IPS-18c (cell line): ENCODE results near the gene SKP1.
"Not testable (repeated sequence)": the region's sequence is repeated elsewhere in the genome, so short reads cannot be mapped to it uniquely, and the experiment has no call there.

Experiments used
- H3K4me3 ChIP-seq: 2 replicates; pipeline ENCODE4 v1.7.0; 2013; ENCODE audit warnings: low read depth, mild to moderate bottlenecking, low read length, moderate library complexity; ENCODE audit not compliant: insufficient read depth
- H3K9me3 ChIP-seq: one replicate; pipeline ENCODE4 v1.6.1; 2013; ENCODE audit warnings: mild to moderate bottlenecking, low read length, moderate library complexity; ENCODE audit not compliant: control insufficient read depth, insufficient read depth

The SKP1 gene

DNA sequence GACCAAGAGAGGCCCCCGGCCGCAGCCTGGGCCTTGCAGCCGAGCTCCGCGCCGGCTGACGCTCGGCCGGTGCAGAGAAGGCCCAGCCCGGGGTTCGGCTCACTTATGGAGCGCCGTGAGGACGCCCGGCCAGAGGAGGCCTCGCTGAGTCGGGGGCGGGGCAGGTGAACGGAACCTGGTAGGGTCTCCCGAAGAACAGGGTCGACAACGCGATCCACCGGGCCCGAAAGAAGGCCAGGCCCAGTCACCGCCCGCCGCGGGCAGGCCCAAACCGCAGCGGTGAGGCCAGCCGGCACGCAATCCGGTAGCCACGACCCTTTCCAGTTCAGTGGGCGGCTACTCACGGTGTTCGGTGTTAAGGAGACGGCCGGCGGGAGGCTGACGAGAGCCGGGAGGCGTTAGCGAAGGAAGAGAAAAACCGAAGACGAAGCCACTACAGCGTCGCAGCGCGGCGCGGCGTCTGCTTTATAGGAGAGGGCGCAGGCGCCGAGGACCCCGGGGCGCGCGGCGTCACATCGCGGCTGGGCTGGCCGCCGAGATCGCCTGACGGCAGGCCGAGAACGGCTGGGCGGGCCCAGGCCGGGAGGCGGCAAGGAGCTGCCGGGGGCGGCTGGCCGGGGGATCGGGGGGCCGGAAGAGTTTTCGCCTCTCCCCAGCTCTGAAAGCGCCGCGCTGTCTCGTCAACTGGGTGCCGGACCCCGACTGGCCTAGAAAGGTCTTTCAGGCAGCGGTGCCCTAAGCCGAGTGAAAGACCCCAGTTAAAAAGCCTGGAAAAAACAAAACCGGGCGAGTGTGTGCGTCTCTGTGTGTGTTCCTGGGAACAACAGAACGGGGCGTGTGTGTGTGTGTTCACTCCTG lies at the start of gene SKP1:
TSS of gene SKP1 (minus strand) at position 440 of the 858 bp plus-strand sequence. CDS start 2,928 bp downstream, outside the sequence.
- Histone ChIP-seq H3K9me3 (no peaks in the 10 kb centered on the region), H3K4me3 (peak within 1 kb of the TSS; percentile 94)

- Histone ChIP-seq H3K4me3 (peak within 1 kb of the TSS; percentile 100), H3K9me3 (no peaks in the 10 kb centered on the region)
Measured at GRCh38 chr5:134225780-134226440, 49.2 kb upstream of the SKP1 start, which contains the start of gene PPP2CA. PPP2CA (minus strand) TSS chr5:134226073; CDS start chr5:134225861, 212 bp downstream.

DNA sequence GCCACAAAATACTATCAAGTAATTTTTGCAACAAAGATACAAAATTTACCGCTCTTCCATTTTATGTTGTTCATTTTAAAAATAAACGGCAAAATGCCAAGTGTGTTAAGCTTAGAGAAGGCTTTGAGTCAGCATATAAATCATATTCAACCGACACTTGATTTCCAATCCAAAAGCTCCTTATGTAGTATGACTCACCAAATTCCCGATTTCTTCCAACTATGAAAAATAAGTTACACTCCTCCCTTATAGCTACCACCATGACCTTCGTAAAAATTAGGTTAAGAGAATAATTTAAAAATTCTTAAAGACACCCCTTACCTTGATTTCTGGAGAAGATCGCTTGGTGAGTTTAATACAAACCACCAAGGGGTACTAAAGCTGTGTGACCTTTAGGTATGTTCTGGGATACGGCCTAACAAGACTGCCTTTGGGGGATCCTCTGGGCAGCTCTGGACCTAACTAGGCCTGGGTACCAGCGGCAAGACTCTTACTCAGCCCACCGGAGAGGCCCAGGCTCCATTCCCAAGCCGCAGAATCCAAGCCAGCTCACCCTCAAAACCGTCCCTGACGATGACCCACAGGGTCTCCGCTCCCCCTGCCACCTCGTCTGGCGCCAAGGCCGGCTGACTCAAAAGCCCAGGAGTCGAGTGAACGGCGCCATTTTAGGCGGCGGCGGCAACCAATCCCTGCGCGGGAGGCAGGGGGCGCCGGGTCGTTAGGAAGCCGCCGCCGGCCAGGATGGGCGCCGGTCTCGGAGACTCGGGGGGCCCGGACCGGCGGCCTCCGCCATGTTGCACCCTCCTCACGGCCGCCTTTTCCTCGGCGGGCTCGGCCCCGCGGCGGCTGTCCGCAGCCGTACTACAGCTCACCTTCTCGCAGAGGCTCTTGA lies 48.4 kb upstream of the SKP1 start:
- Histone ChIP-seq H3K4me3 (peak overlapping the region; percentile 100), H3K9me3 (no peaks in the 10 kb centered on the region)

- Histone ChIP-seq H3K4me3 (peak overlapping the region; percentile 100), H3K9me3 (no peaks in the 10 kb centered on the region)
Measured at GRCh38 chr5:134223406-134224248, 46.9 kb upstream of the SKP1 start.

GRCh38 chr5:134221690-134222089 lies 44.9 kb upstream of the SKP1 start:
- not testable (repeated sequence) for H3K4me3 ChIP-seq, H3K9me3 ChIP-seq

DNA sequence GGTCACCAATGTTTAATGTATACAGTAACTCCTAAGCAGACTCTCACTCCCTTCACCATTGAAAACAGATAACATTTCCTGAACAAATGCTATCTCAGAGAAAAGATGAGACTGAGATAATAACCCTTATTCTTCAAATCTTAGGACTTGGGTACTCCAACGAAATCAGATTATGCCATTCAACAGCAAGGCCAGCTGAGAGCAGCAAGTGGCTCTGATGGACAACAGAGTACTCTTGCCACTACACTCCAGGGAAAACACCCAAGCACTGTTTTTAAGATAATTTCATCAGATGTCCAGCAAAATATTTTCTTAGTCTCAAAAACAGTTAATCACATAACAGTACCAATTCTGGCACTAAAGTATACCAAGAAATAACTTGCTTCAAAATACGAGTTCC lies 39.0 kb upstream of the SKP1 start:
- no peaks in the 10 kb centered on the region for H3K9me3 ChIP-seq
- no peak overlapping the region for H3K4me3 ChIP-seq

- not testable (repeated sequence) for H3K4me3 ChIP-seq, H3K9me3 ChIP-seq
Measured at GRCh38 chr5:134211263-134212031, 34.7 kb upstream of the SKP1 start.

GRCh38 chr5:134209477-134210245 lies 32.9 kb upstream of the SKP1 start:
- no peaks in the 10 kb centered on the region for H3K9me3 ChIP-seq
- no peak overlapping the region for H3K4me3 ChIP-seq

DNA sequence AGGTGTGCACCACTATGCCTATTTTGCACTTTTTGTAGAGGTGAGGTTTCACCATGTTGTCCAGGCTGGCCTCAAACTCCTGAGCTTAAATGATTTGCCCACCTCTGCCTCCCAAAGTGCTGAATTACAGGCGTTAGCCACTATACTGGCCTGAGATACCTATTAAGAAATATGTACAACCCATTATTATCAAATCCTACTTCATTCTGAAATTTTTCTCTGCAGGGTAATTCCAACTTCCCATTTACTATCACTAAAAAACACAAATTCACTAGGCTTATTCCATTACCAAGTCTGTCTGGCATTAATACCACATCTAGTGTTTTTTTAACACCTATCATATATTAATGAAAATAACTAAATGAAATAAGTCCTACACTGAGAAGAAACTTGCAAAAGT lies 30.9 kb upstream of the SKP1 start:
- Histone ChIP-seq H3K4me3 (no peak overlapping the region), H3K9me3 (no peaks in the 10 kb centered on the region)

- no peaks in the 10 kb centered on the region for H3K9me3 ChIP-seq
- H3K4me3 ChIP-seq, result no peak overlapping the region
Measured at GRCh38 chr5:134206627-134207160, 29.9 kb upstream of the SKP1 start.

DNA sequence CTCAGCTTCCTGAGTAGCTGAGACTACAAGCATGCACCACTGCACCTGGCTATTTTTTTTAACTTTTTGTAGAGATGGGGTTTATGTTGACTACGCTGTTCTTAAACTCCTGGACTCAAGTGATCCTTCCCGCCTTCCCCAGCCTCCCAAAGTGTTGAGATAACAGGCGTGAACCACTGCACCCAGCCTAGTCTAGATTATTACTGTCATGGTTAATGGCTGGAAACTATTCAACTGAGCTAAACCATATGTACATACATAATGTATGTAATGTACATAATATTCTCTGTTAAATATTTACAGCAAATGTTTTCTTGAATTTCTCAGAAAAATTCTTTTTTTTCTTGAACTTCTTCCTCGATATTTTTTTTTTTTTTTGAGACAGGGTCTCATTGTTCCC lies 27.8 kb upstream of the SKP1 start:
- H3K9me3 ChIP-seq, result no peaks in the 10 kb centered on the region
- no peak overlapping the region for H3K4me3 ChIP-seq

- H3K4me3 ChIP-seq, result no peak overlapping the region
Measured at GRCh38 chr5:134203630-134204029, 26.9 kb upstream of the SKP1 start.

DNA sequence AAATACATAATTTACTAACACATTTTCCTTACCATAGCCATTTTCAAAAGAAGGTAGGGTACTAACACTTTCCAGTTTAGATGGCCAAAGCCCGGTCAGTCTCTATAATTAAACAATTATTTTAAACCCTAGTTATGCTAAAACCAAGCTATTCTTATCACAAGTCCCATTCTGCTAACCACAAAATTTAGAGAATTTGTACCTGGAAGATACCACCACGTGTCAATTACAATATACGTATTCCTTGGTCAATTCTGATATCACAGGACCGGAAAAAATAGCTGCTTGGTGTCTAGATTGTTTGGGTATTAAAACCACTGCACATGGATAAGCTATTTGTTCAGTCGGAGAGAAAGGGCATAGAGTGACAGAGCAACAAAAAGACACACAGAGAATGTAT lies 18.9 kb upstream of the SKP1 start:
- H3K4me3 ChIP-seq, result no peak overlapping the region
- H3K9me3 ChIP-seq, result no peaks in the 10 kb centered on the region

More at GRCh38 chr5:134203630-134204029, 26.9 kb upstream of the SKP1 start:
- H3K9me3 ChIP-seq, result no peaks in the 10 kb centered on the region

DNA sequence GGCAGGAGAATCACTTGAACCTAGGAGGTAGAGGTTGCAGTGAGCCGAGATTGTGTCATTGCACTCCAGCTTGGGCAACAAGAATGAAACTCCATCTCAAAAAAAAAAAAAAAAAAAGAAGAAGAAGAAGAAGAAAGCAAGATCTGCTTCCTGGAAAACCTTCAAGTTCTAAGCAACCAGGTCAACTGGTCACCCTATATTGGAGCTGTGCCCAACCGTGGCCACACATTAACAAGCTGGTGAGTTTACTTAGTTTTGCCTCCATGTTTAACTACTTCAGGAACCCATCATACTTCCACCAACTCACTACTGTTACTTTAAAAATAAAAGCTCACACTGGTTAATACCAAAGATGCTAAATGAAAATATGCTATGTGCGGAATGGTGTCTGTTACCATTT lies 12.3 kb upstream of the SKP1 start:
- Histone ChIP-seq H3K9me3 (no peaks in the 10 kb centered on the region), H3K4me3 (no peak overlapping the region)

DNA sequence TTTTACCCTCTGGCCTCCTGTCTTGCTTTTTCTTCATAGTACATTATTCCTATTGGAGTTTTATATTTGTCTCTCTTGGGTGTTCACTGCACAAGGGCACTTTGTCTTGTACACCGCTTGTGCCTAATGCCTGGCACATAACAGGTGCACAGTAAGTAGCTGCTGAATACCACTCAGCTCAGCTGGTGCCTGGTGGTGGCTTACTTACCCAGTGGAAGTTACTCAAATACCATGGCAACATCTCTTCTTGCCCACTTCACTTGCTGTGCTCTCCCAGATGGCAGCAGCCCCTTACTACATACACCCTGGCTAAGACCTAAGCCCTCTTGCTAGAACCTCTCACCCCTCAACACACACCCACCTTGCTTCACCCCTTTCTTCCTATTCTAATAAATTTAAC lies 11.3 kb upstream of the SKP1 start:
- Histone ChIP-seq H3K4me3 (no peak overlapping the region), H3K9me3 (no peaks in the 10 kb centered on the region)
